Measurements from ENCODE around the gene GPD1L. TPM values are rescaled to one million over a fixed set of nuclear protein-coding genes. Genes with fewer than 3 reads are reported as not detected.
"Not testable (repeated sequence)": the region's sequence is repeated elsewhere in the genome, so short reads cannot be mapped to it uniquely, and the experiment has no call there.

GPD1L gene
- total RNA-seq, 1 donor from 2014 or later: 60.8 TPM

- DNase-seq (ENCODE audit: low spot score): no peak
Observed at GRCh38 chr3:32105291-32106131, 909 bp upstream of the GPD1L start.

- no peak for DNase-seq (ENCODE audit: low spot score)
Observed at GRCh38 chr3:32106929-32107362, 526 bp downstream of the GPD1L start.

- not testable (repeated sequence) for DNase-seq (ENCODE audit: low spot score)
Observed at GRCh38 chr3:32108224-32108623, 1.8 kb downstream of the GPD1L start.

- peak; percentile 89 for DNase-seq (ENCODE audit: low spot score)
Observed at GRCh38 chr3:32109256-32109655, 2.8 kb downstream of the GPD1L start.

- DNase-seq (ENCODE audit: low spot score): no peak
Observed at GRCh38 chr3:32110233-32110760, 3.9 kb downstream of the GPD1L start.

GRCh38 chr3:32111560-32111959 is 5.1 kb downstream of the GPD1L start:
- DNase-seq (ENCODE audit: low spot score): no peak

GRCh38 chr3:32113566-32113965 is 7.1 kb downstream of the GPD1L start:
- DNase-seq (ENCODE audit: low spot score): no peak

GRCh38 chr3:32113981-32114545 is 7.6 kb downstream of the GPD1L start:
- no peak for DNase-seq (ENCODE audit: low spot score)

GRCh38 chr3:32114546-32115386 is 8.3 kb downstream of the GPD1L start:
- not testable (repeated sequence) for DNase-seq (ENCODE audit: low spot score)

GRCh38 chr3:32117320-32117719 is 10.9 kb downstream of the GPD1L start:
- DNase-seq (ENCODE audit: low spot score): no peak

- no peak for DNase-seq (ENCODE audit: low spot score)
Observed at GRCh38 chr3:32118215-32118614, 11.8 kb downstream of the GPD1L start.

GRCh38 chr3:32120471-32120870 is 14.1 kb downstream of the GPD1L start:
- DNase-seq (ENCODE audit: low spot score): no peak

- no peak for DNase-seq (ENCODE audit: low spot score)
Observed at GRCh38 chr3:32121137-32121536, 14.7 kb downstream of the GPD1L start.

- no peak for DNase-seq (ENCODE audit: low spot score)
Observed at GRCh38 chr3:32123620-32124019, 17.2 kb downstream of the GPD1L start.

- DNase-seq (ENCODE audit: low spot score): no peak
Observed at GRCh38 chr3:32125012-32125411, 18.6 kb downstream of the GPD1L start.

- no peak for DNase-seq (ENCODE audit: low spot score)
Observed at GRCh38 chr3:32126305-32127015, 20.0 kb downstream of the GPD1L start.

GRCh38 chr3:32127219-32127826 is 20.9 kb downstream of the GPD1L start:
- no peak for DNase-seq (ENCODE audit: low spot score)

GRCh38 chr3:32128936-32129335 is 22.5 kb downstream of the GPD1L start:
- no peak for DNase-seq (ENCODE audit: low spot score)

- no peak for DNase-seq (ENCODE audit: low spot score)
Observed at GRCh38 chr3:32129832-32130231, 23.4 kb downstream of the GPD1L start.

GRCh38 chr3:32132121-32132520 is 25.7 kb downstream of the GPD1L start:
- DNase-seq (ENCODE audit: low spot score): no peak

- DNase-seq (ENCODE audit: low spot score): no peak
Observed at GRCh38 chr3:32132706-32133105, 26.3 kb downstream of the GPD1L start.
